Common myeloid progenitor, CD34-positive (primary cell): ENCODE data around the gene IGF2BP2.

Source experiments
- CTCF ChIA-PET: fragments of 350-600 bp; sonication (Branson Sonifier 250); formaldehyde crosslinking; loops from one replicate; lab custom pipeline; 2021; ENCODE audit warnings: antibody characterized with exemption; lab: Charles Lee
- POLR2A ChIA-PET: fragments of 350-600 bp; sonication (Branson Sonifier 250); formaldehyde crosslinking; loops from one replicate; lab custom pipeline; 2021; ENCODE audit warnings: antibody characterized with exemption; lab: Charles Lee
- DNase-seq, 3 donors: peaks; one replicate each; pipeline versions ENCODE4 v3.0.0 to v3.0.0-alpha.2; 2013
- H3K27ac ChIP-seq, 2 experiments: 1 replicate in 1 of 2; 2 replicates in 1 of 2; pipeline ENCODE4 v1.7.0; 2013; ENCODE audit warnings: inconsistent platforms in 2 of 2, low read length in 2 of 2, mild to moderate bottlenecking in 2 of 2, low read depth in 1 of 2, moderate library complexity in 1 of 2; ENCODE audit not compliant: severe bottlenecking in 2 of 2, insufficient read depth in 1 of 2, poor library complexity in 1 of 2
- H3K27me3 ChIP-seq, 5 experiments: replicated peaks in 2 of 5; 1 replicate in 3 of 5; 2 replicates in 2 of 5; pipeline versions ENCODE4 v1.6.1 to v1.7.0; 2013; ENCODE audit warnings: low read length in 4 of 5, mild to moderate bottlenecking in 2 of 5, moderate library complexity in 2 of 5, inconsistent platforms in 1 of 5; ENCODE audit not compliant: insufficient read depth in 5 of 5, control insufficient read depth in 4 of 5
- H3K36me3 ChIP-seq, 4 experiments: 1 replicate in 2 of 4; 2 replicates in 2 of 4; pipeline versions ENCODE4 v1.6.1 to v1.7.0; 2013; ENCODE audit warnings: low read length in 3 of 4, control low read depth in 1 of 4, mild to moderate bottlenecking in 1 of 4; ENCODE audit not compliant: control insufficient read depth in 4 of 4, insufficient read depth in 4 of 4
- H3K4me1 ChIP-seq, 4 experiments: 1 replicate in 3 of 4; 2 replicates in 1 of 4; pipeline versions ENCODE4 v1.6.1 to v1.7.1; 2013; ENCODE audit warnings: low read length in 3 of 4, mild to moderate bottlenecking in 3 of 4, control low read depth in 1 of 4, inconsistent platforms in 1 of 4, moderate library complexity in 1 of 4; ENCODE audit not compliant: control insufficient read depth in 4 of 4, insufficient read depth in 4 of 4; ENCODE audit errors: control extremely low read depth in 1 of 4
- H3K4me3 ChIP-seq, 7 experiments: 1 replicate in 4 of 7; 2 replicates in 3 of 7; pipeline versions ENCODE4 v1.5.1 to v1.7.0; 2013; ENCODE audit warnings: mild to moderate bottlenecking in 7 of 7, low read length in 6 of 7, moderate library complexity in 6 of 7, inconsistent platforms in 2 of 7, low read depth in 2 of 7, control low read depth in 1 of 7; ENCODE audit not compliant: insufficient read depth in 4 of 7, control insufficient read depth in 1 of 7; ENCODE audit errors: extremely low read depth in 1 of 7
- H3K9me3 ChIP-seq, 5 experiments: 1 replicate in 4 of 5; 2 replicates in 1 of 5; pipeline versions ENCODE4 v1.6.1 to v1.7.1; 2013; ENCODE audit warnings: low read length in 4 of 5, mild to moderate bottlenecking in 2 of 5, inconsistent platforms in 1 of 5, low read depth in 1 of 5, moderate library complexity in 1 of 5; ENCODE audit not compliant: control insufficient read depth in 4 of 5, insufficient read depth in 2 of 5; ENCODE audit errors: control extremely low read depth in 1 of 5
- WGBS: methylation state at CpG from one replicate; pipeline ENCODE4 v1.1.5; 2013; ENCODE audit not compliant: insufficient coverage; 5-methylcytosine and 5-hydroxymethylcytosine counted together

Gene IGF2BP2

DNA sequence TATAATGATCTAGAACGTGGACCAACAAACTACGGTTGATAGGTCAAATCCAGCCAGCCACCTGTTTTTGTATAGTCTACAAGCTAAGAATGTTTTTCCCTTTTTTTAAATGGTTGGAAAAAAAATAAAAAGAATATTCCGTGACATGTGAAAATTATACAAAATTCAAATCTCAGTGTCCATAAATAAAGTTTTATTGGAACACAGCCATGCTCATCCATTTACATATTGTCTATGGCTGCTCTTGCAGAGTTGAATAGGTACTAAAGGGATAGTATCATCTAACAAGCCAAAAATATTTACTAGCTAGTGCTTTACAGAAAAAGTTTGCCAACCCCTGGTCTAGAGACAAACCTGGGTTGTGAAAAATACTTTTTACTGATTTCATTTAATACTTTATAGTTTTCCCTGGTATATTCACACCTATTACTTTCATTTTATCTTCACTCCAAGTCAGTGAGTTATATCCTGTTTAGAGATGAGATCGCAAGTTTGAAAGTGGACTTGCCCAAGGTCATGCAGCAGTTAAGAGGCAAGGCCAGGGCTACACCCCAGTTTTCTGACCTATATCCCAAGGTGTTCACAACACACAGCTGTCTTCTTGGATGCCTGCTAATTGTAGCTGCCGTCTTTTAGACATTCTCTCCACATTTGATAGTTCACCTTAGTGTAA is 58.4 kb downstream of the IGF2BP2 start:
- no peaks in the 10 kb centered on the region for H3K36me3 ChIP-seq
- peaks cover 19 to 62% (median 53%) of the 10 kb centered on the region in 4 experiments for H3K4me1 ChIP-seq
- no peaks in the 10 kb centered on the region for H3K9me3 ChIP-seq
- no peak overlapping the region for H3K27ac ChIP-seq
- peak overlapping the region in 1 of 7 experiments; percentile 7 for H3K4me3 ChIP-seq
- CTCF ChIA-PET, result interaction anchor here (0.6 to 8.4 kb wide), 14 partner anchors 10 to 123 kb away, joined by 3 to 114 read pairs (median 4); no protein-coding TSS in a partner anchor
- H3K27me3 ChIP-seq, result no peaks in the 10 kb centered on the region
- WGBS, result 80% methylated on average over 2 of the region's 5 CpGs
- no peak for DNase-seq
- POLR2A ChIA-PET, result no interaction called here

DNA sequence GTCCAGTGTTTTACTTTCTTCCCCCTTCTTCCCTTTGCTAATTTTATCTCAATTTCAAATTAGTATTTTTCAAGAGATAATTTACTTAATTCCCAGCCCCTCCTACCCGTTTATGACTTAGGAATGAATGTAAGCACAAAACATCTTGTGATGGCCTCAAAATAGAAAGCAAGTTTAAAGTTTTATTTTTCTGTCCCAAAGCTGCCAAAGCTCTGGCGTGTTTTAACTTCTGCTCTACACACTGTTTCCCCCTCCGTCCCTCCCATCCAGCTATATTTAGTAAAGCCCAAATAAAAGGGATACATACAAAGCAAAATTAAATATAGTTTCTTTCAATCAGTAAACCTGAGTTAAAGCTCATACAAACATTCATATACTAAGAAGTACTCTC is 59.9 kb downstream of the IGF2BP2 start:
- CTCF ChIA-PET, result interaction anchor here (1.1 to 8.4 kb wide), 11 partner anchors 10 to 108 kb away, joined by 3 to 114 read pairs (median 5); no protein-coding TSS in a partner anchor
- 0% methylated on average over 2 of the region's 3 CpGs for WGBS
- DNase-seq, result no peak
- Histone ChIP-seq H3K27ac (peak overlapping the region; percentile 3 to 60), H3K36me3 (no peaks in the 10 kb centered on the region), H3K27me3 (no peaks in the 10 kb centered on the region), H3K4me1 (peaks cover 20 to 77% (median 68%) of the 10 kb centered on the region in 4 experiments), H3K9me3 (no peaks in the 10 kb centered on the region), H3K4me3 (peak overlapping the region in 3 of 7 experiments; percentile 30 to 60 (median 51))
- POLR2A ChIA-PET, result interaction anchor here (0.7 to 1.1 kb wide), 2 partner anchors 10 to 19 kb away, joined by 3 read pairs; no protein-coding TSS in a partner anchor

DNA sequence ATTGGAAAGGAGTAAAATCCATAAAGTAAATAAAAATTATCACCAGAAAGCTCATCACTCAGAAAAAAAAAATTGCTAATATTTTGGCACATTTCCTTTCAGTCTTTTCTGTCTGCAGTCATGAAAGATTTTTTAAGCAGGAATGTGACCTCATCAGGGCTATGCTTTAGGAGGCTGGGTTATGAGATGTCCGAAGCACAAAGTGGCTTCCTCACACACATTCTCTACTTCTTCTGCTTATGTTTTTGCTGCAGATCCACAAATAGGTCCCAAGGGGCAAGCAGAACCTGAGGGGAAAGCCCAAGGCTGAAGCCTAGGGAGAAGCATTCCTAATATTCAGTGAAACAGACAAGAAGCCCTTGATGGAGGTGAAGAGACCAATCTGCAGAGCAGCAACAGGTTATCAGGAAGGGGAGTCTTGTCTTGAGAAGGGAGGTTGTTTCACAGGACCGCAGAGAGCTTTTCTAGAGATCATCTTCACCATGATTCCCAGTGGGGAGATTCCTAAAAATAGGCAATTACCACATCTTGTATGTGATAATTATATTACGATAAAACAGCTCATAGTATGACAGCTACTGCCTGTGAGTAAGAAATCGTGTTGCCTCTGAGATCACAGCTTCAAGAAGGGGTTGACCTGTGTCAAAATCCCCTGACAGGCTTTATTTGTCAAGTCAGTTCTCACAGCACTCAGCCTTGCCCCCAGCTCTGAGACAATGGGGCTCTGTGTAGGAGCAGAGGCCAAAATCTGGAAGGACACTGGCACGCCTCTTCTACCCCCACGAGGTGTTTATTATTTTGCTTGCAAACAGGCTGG is 60.5 kb downstream of the IGF2BP2 start:
- CTCF ChIA-PET, result interaction anchor here (1.1 to 8.4 kb wide), 15 partner anchors 9 to 108 kb away, joined by 3 to 114 read pairs (median 4); no protein-coding TSS in a partner anchor
- Histone ChIP-seq H3K9me3 (no peaks in the 10 kb centered on the region), H3K36me3 (no peaks in the 10 kb centered on the region), H3K4me3 (peak overlapping the region in 3 of 7 experiments; percentile 37 to 60 (median 52)), H3K27ac (peak overlapping the region; percentile 3 to 60), H3K27me3 (no peaks in the 10 kb centered on the region), H3K4me1 (peaks cover 26 to 82% (median 72%) of the 10 kb centered on the region in 4 experiments)
- POLR2A ChIA-PET, result interaction anchor here (0.7 to 1.1 kb wide), 2 partner anchors 9 to 18 kb away, joined by 3 read pairs; no protein-coding TSS in a partner anchor
- 39% methylated on average over 4 of the region's 6 CpGs for WGBS
- DNase-seq, result no peak

DNA sequence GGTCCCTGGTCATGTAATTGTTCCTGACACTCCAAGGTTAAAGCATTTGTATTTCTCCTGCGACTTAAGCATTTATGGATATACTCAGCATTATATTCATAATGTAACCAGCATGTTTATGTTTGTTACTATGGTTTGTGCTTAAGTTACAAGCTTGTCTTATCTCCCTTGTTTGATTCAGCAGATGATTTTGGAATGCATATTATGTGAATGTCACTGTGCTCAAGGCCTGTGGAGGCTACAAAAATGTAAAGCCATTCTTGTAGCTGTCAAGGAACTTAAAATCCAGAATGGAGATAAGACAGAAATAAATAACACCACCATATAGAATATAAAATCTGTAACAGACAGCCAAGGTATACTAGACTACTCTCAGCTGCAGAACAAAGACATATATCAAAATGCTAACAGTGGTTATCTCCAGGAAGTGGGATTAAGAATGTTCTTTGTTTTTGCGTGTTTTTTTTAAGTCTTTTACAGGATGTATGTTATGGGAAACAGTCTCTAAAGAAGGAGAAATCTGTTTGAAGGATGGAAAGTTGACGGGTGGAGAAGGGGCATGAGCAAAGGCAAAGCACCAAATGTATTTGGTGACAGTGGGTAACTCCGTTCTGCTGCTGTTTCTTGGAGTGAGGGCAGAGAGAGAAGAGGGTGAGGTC is 61.4 kb downstream of the IGF2BP2 start:
- Histone ChIP-seq H3K9me3 (no peaks in the 10 kb centered on the region), H3K27me3 (no peaks in the 10 kb centered on the region), H3K27ac (peak overlapping the region in 1 of 2 experiments; percentile 75), H3K36me3 (peaks cover 0 to 3% (median 0%) of the 10 kb centered on the region in 4 experiments), H3K4me3 (peak overlapping the region in 4 of 7 experiments; percentile 3 to 52 (median 28)), H3K4me1 (peaks cover 30 to 91% (median 75%) of the 10 kb centered on the region in 4 experiments)
- 0% methylated on average over 1 of the region's 4 CpGs for WGBS
- ChIA-PET POLR2A (interaction anchor here (1.1 kb wide), 1 partner anchor 29 kb away, joined by 4 read pairs; no protein-coding TSS in a partner anchor), CTCF (interaction anchor here (0.8 to 8.4 kb wide), 12 partner anchors 10 to 180 kb away, joined by 3 to 114 read pairs (median 4); no protein-coding TSS in a partner anchor)
- peak in 1 of 3 donors; percentile 39 for DNase-seq

DNA sequence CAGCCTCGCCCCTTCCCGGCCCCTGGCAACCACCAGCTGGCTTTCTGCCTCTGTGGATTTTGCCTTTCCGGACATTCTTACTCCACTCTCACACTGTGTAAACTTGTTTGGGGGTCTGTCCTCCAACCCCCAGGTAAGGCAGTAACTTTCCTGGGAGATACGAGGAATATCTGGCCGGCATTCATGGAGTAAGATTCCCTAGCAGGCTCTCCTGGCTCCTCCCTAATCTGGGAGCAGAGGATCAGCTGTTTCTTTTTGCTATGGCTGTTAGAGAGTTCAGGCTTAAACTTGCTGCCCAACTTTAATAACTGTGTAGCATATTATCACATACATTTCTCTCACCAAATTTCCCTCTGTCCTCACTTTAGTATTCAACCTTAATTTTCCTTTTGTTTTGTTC is 64.3 kb downstream of the IGF2BP2 start:
- no peaks in the 10 kb centered on the region for H3K27me3 ChIP-seq
- peaks cover 0 to 11% (median 5%) of the 10 kb centered on the region in 5 experiments for H3K9me3 ChIP-seq
- CTCF ChIA-PET, result interaction anchor here (0.7 to 7.4 kb wide), 5 partner anchors 8 to 83 kb away, joined by 3 to 63 read pairs (median 3); no protein-coding TSS in a partner anchor
- H3K27ac ChIP-seq, result peak overlapping the region; percentile 36 to 46
- POLR2A ChIA-PET, result interaction anchor here (1.0 kb wide), 1 partner anchor 8 kb away, joined by 3 read pairs; no protein-coding TSS in a partner anchor
- no peak for DNase-seq
- peaks cover 24 to 72% (median 62%) of the 10 kb centered on the region in 4 experiments for H3K4me1 ChIP-seq
- WGBS, result 43% methylated on average over 5 of the region's 5 CpGs
- H3K4me3 ChIP-seq, result peak overlapping the region in 3 of 7 experiments; percentile 20 to 52 (median 40)
- H3K36me3 ChIP-seq, result peaks cover 4 to 21% (median 8%) of the 10 kb centered on the region in 4 experiments

DNA sequence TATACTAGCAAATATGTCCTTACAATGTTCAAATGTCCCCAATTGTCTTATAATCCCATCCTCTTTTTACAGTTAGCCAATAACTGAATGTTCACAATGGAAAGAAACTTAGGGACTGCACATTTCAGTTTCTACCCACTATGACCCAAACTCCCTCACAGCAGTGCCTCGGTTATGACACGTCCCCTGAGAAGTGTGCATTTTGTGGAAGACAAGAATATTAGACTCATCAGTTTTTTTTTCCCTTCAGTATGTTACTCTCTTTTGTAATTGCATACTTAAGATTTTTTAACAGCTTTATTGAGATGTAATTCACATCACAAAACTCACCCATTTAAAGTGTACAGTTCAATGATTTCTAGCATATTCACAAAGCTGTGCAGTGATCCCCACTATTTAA is 64.8 kb downstream of the IGF2BP2 start:
- Histone ChIP-seq H3K9me3 (peaks cover 0 to 12% (median 7%) of the 10 kb centered on the region in 5 experiments), H3K27ac (peak overlapping the region in 1 of 2 experiments; percentile 46), H3K36me3 (peaks cover 4 to 25% (median 10%) of the 10 kb centered on the region in 4 experiments), H3K4me3 (peak overlapping the region in 3 of 7 experiments; percentile 20 to 52 (median 26)), H3K4me1 (peaks cover 24 to 68% (median 58%) of the 10 kb centered on the region in 4 experiments), H3K27me3 (no peaks in the 10 kb centered on the region)
- POLR2A ChIA-PET, result interaction anchor here (1.0 kb wide), 1 partner anchor 8 kb away, joined by 3 read pairs; no protein-coding TSS in a partner anchor
- no peak for DNase-seq
- CTCF ChIA-PET, result interaction anchor here (0.7 to 7.4 kb wide), 3 partner anchors 9 to 16 kb away, joined by 3 to 63 read pairs (median 3); no protein-coding TSS in a partner anchor
- WGBS, result no CpG with 5 or more reads among the region's 2 CpGs
